Tibial nerve (tissue), 4 donors: ENCODE results near the gene EEPD1. TPM values are rescaled to one million over a fixed set of nuclear protein-coding genes. Genes with fewer than 3 reads are reported as not detected.

Source experiments
- DNase-seq, 2 donors: peaks; one replicate each; pipeline ENCODE4 v3.0.0-alpha.2; 2019; ENCODE audit warnings: low spot score in 2 of 2
- H3K27ac ChIP-seq, 4 donors: fragments of 200-600 bp; sonication (generic) in 3 of 4; one replicate each; pipeline ENCODE4 v1.5.1; 2017 to 2019; ENCODE audit warnings: mild to moderate bottlenecking in 1 of 4
- H3K27me3 ChIP-seq, 2 donors: fragments of 200-600 bp; sonication (generic) in 1 of 2; one replicate each; pipeline versions ENCODE4 v1.5.1 to v1.6.0; 2017 to 2019
- H3K36me3 ChIP-seq, 3 donors: fragments of 200-600 bp; sonication (generic); one replicate each; pipeline ENCODE4 v1.5.1; 2018 to 2019
- H3K4me1 ChIP-seq, 4 donors: fragments of 200-600 bp; sonication (generic) in 3 of 4; one replicate each; pipeline ENCODE4 v1.5.1; 2017 to 2019
- H3K4me3 ChIP-seq, 4 donors: fragments of 200-600 bp; sonication (generic) in 3 of 4; one replicate each; pipeline ENCODE4 v1.5.1; 2017 to 2019; ENCODE audit warnings: mild to moderate bottlenecking in 1 of 4, moderate library complexity in 1 of 4
- H3K9me3 ChIP-seq, 4 donors: fragments of 200-600 bp; sonication (generic) in 3 of 4; one replicate each; pipeline ENCODE4 v1.5.1; 2017 to 2019
- EP300 ChIP-seq, 2 donors: sonication (generic); formaldehyde crosslinking; IDR thresholded peaks; one replicate each; pipeline ENCODE4 v1.6.1; 2017; ENCODE audit warnings: antibody characterized with exemption in 2 of 2, mild to moderate bottlenecking in 1 of 2
- POLR2A ChIP-seq, 2 donors: fragments of 450-650 bp; IDR thresholded peaks; one replicate each; pipeline ENCODE4 v1.6.1; 2017; ENCODE audit warnings: antibody characterized with exemption in 2 of 2, mild to moderate bottlenecking in 2 of 2, moderate library complexity in 2 of 2
- WGBS, 2 donors: methylation state at CpG; one replicate each; pipeline ENCODE4 v1.1.5; 2018; 5-methylcytosine and 5-hydroxymethylcytosine counted together
- total RNA-seq, 4 donors: library from RNA; depleted of rRNA; stranded (reverse); fragments of >200 nt; gene quantifications; one replicate each; pipeline ENCODE4 v1.1.0, GENCODE V29; 2016
- TF ChIP-seq, protein P1 (sequence below), 5 experiments: fragments of 200-600 bp in 3 of 5; fragments of 450-650 bp in 2 of 5; sonication (generic) in 3 of 5; IDR thresholded peaks; one replicate each; pipeline ENCODE4 v1.5.1; 2016 to 2019; ENCODE audit warnings: antibody characterized with exemption in 5 of 5, mild to moderate bottlenecking in 3 of 5, moderate library complexity in 2 of 5

EEPD1 gene
- total RNA-seq, 4 donors from 2014 or later: 9.0 to 18.0 (median 16.5) TPM

GRCh38 chr7:36273836-36274235, 120.8 kb downstream of the EEPD1 start:
- no peak for TF ChIP-seq POLR2A (IDR thresholded peaks at IDR 0.05)
- TF ChIP-seq EP300 (IDR thresholded peaks at IDR 0.05): no peak
- TF ChIP-seq, protein P1, sequence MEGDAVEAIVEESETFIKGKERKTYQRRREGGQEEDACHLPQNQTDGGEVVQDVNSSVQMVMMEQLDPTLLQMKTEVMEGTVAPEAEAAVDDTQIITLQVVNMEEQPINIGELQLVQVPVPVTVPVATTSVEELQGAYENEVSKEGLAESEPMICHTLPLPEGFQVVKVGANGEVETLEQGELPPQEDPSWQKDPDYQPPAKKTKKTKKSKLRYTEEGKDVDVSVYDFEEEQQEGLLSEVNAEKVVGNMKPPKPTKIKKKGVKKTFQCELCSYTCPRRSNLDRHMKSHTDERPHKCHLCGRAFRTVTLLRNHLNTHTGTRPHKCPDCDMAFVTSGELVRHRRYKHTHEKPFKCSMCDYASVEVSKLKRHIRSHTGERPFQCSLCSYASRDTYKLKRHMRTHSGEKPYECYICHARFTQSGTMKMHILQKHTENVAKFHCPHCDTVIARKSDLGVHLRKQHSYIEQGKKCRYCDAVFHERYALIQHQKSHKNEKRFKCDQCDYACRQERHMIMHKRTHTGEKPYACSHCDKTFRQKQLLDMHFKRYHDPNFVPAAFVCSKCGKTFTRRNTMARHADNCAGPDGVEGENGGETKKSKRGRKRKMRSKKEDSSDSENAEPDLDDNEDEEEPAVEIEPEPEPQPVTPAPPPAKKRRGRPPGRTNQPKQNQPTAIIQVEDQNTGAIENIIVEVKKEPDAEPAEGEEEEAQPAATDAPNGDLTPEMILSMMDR (IDR thresholded peaks at IDR 0.05): no peak
- Histone ChIP-seq H3K27ac (peak overlapping the region in 1 of 4 donors; percentile 37), H3K9me3 (no peaks in the 10 kb centered on the region), H3K4me3 (no peak overlapping the region), H3K36me3 (no peaks in the 10 kb centered on the region), H3K27me3 (no peaks in the 10 kb centered on the region), H3K4me1 (peaks cover 0 to 14% (median 0%) of the 10 kb centered on the region in 4 donors)
- DNase-seq: no peak
- 47 to 48% methylated on average over 4 of the region's 4 CpGs for WGBS, 2 donors

DNA sequence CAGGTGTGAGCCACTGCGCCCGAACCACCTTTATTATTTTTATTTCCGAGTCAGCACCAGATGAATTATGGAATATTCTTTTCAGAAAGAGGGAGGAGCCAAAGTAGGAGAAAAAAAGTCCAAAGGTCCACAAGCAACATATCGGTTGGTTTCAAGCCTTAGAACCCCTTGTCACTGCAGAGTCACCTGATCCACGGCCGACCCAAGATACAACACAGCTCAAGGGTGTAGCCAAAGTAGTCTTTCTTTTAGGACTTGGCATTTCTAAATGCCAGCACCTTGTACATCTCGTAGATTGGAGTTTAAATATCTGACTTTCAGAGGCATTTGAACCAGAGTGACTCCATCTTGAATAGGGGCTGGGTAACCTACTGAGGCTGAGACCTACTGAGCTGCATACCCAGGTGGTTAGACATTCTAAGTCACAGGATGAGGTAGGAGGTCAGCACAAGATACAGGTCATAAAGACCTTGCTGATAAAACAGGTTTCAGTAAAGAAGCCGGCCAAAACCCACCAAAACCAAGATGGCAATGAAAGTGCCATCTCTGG, 122.8 kb downstream of the EEPD1 start:
- DNase-seq: no peak
- no peaks in the 10 kb centered on the region for H3K36me3 ChIP-seq
- no peaks in the 10 kb centered on the region for H3K27me3 ChIP-seq
- peaks cover 0 to 27% (median 7%) of the 10 kb centered on the region in 4 donors for H3K4me1 ChIP-seq
- H3K27ac ChIP-seq: no peak overlapping the region
- no peaks in the 10 kb centered on the region for H3K9me3 ChIP-seq
- TF ChIP-seq, protein P1 (IDR thresholded peaks at IDR 0.05): no peak
- TF ChIP-seq EP300 (IDR thresholded peaks at IDR 0.05) (no peak), POLR2A (IDR thresholded peaks at IDR 0.05) (no peak)
- 86 to 92% methylated on average over 8 of the region's 8 CpGs for WGBS, 2 donors
- no peak overlapping the region for H3K4me3 ChIP-seq

DNA sequence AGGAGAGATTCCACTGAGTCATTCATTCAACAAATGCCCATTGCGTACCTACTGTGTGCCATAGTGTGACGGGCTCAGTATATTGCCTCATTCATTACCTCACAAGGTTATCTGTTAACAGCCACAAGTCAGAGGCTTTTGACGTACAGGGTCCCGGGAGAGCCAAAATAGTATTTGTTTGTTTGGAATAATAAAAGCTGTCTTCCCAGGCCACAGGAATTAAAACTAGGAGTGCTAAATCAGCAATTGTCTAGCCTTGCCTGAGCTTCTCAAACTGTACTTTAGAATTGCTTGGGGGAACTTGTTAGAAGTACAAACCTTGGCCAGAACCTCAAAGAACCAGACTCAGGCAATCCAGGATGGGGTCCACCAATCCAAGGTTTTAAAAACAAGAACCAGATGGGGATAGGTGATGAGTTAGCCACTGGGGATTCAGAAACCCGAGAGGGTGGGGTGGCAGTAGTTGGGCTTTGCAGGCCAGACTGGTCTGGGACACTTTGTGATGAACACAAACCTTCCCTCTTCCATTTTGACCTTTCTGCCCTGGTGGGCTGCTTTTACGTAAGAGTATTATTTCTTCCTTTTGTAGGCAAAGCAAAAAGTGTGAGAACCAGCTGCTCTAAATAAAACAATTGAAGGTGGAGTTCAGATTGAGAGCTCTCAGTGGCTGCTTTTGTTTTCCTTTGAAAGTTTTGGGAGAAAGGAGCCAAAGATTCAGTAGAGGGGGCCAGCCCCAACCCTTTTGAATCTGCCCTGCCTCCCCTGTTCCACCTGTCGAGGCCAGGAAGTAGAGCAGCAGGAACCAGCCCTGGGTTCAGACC, 123.6 kb downstream of the EEPD1 start:
- Histone ChIP-seq H3K27ac (peak overlapping the region in 1 of 4 donors; percentile 17), H3K9me3 (no peaks in the 10 kb centered on the region), H3K4me1 (peaks cover 0 to 35% (median 9%) of the 10 kb centered on the region in 4 donors), H3K4me3 (no peak overlapping the region), H3K27me3 (no peaks in the 10 kb centered on the region), H3K36me3 (no peaks in the 10 kb centered on the region)
- TF ChIP-seq POLR2A (IDR thresholded peaks at IDR 0.05): no peak
- 65 to 74% methylated on average over 7 of the region's 7 CpGs for whole genome bisulfite sequencing, 2 donors
- no peak for DNase-seq

- TF ChIP-seq POLR2A (IDR thresholded peaks at IDR 0.05): no peak
- TF ChIP-seq EP300 (IDR thresholded peaks at IDR 0.05): peak in 1 of 2 donors; percentile 24
- TF ChIP-seq, protein P1 (IDR thresholded peaks at IDR 0.05): no peak
- H3K36me3 ChIP-seq: no peaks in the 10 kb centered on the region
- H3K4me1 ChIP-seq: peaks cover 0 to 40% (median 9%) of the 10 kb centered on the region in 4 donors
- H3K27ac ChIP-seq: peak overlapping the region in 1 of 4 donors; percentile 17
- H3K9me3 ChIP-seq: no peaks in the 10 kb centered on the region
- no peak overlapping the region for H3K4me3 ChIP-seq
- 86 to 88% methylated on average over 6 of the region's 6 CpGs for WGBS, 2 donors
- no peak for DNase-seq
- H3K27me3 ChIP-seq: no peaks in the 10 kb centered on the region
These were observed 124.1 kb downstream of the EEPD1 start for GRCh38 chr7:36277249-36277542.

DNA sequence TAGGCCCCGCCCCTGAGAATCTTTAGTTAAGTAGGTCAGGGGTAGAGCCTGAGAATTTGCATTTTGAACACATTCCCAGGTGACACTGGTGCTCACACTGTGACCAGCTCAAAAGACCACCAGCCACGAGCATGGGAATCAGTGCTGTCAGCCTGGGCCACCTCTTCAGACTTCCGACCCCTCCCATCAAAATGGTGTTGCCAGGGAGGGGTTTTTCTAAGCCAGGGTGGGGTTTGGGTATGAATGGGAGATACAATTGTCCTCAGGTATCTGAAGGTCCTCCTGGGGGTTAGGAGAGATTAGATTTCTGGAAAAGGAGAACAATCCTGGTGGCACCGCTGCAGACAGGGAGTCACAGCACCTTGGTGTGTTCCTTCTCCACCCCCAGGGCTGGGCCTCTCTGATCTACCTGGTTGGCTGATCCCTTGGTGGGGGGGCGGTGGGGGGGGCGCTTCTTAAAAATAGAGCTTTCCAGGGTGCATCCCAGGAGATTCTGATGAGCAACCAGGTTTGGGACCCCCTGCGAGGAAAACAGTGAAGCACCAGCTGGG, 125.1 kb downstream of the EEPD1 start:
- 78 to 81% methylated on average over 7 of the region's 7 CpGs for WGBS, 2 donors
- Histone ChIP-seq H3K36me3 (no peaks in the 10 kb centered on the region), H3K4me3 (no peak overlapping the region), H3K27me3 (no peaks in the 10 kb centered on the region), H3K9me3 (no peaks in the 10 kb centered on the region), H3K4me1 (peaks cover 0 to 35% (median 9%) of the 10 kb centered on the region in 4 donors), H3K27ac (no peak overlapping the region)
- TF ChIP-seq EP300 (IDR thresholded peaks at IDR 0.05): no peak
- TF ChIP-seq, protein P1 (IDR thresholded peaks at IDR 0.05): no peak
- DNase-seq: no peak
